MM.1S (cell line): ENCODE measurements around the gene MYO1F.

Experiments used
- CTCF ChIP-seq: fragments of 300-600 bp; sonication (generic); IDR thresholded peaks from 2 replicates; pipeline ENCODE4 v1.5.1; 2016; ENCODE audit warnings: antibody characterized with exemption, low read length, mixed read lengths
- EZH2 ChIP-seq: fragments of 300-600 bp; sonication (generic); optimal IDR thresholded peaks from 2 replicates; pipeline ENCODE3; 2017; ENCODE audit warnings: low read depth, mild to moderate bottlenecking, antibody characterized with exemption, low read length, mixed read lengths
- EZH2phosphoT487 ChIP-seq: fragments of 300-600 bp; sonication (generic); IDR thresholded peaks from 2 replicates; pipeline ENCODE4 v1.6.1; 2018; ENCODE audit warnings: antibody characterized with exemption, low read length

- no peak for TF ChIP-seq CTCF
- no peak for TF ChIP-seq EZH2phosphoT487
- no peak for TF ChIP-seq EZH2
Observed at GRCh38 chr19:8607386-8607785, 30.1 kb upstream of the MYO1F start.
